Hepatocyte (in vitro differentiated cells): ENCODE results near the gene TMPRSS3.

Experiments used
- EZH2 ChIP-seq: fragments of 200-600 bp; sonication (generic); IDR thresholded peaks from 2 replicates; pipeline ENCODE4 v1.6.1; 2016; ENCODE audit warnings: antibody characterized with exemption, mild to moderate bottlenecking, borderline replicate concordance
- EZH2phosphoT487 ChIP-seq: fragments of 200-600 bp; sonication (generic); IDR thresholded peaks from one replicate; pipeline ENCODE4 v1.6.1; 2018; ENCODE audit warnings: antibody characterized with exemption, mild to moderate bottlenecking, low read depth, moderate library complexity; ENCODE audit not compliant: unreplicated experiment, severe bottlenecking
- TF ChIP-seq, protein P1 (sequence below): fragments of 200-600 bp; sonication (generic); IDR thresholded peaks from 2 replicates; pipeline ENCODE4 v1.5.1; 2016; ENCODE audit warnings: antibody characterized with exemption, mild to moderate bottlenecking; ENCODE audit not compliant: poor library complexity

DNA sequence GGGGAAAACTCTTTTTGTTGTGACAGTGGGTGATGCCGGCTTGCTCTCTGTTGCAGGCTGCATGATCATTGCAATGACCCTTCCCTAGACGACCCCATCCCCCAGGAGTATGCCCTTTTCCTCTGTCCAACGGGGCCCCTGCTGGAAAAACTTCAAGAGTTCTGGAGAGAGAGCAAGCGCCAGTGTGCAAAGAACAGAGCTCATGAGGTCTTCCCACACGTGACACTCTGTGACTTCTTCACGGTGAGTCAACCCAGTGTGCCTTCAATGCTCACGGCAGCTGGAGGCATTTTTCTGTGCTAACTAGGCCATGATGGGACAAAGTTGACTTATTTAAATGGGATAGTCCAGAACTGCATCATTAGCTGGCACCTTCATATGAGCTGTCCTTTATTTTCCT is 13.5 kb upstream of the TMPRSS3 start:
- TF ChIP-seq, protein P1, sequence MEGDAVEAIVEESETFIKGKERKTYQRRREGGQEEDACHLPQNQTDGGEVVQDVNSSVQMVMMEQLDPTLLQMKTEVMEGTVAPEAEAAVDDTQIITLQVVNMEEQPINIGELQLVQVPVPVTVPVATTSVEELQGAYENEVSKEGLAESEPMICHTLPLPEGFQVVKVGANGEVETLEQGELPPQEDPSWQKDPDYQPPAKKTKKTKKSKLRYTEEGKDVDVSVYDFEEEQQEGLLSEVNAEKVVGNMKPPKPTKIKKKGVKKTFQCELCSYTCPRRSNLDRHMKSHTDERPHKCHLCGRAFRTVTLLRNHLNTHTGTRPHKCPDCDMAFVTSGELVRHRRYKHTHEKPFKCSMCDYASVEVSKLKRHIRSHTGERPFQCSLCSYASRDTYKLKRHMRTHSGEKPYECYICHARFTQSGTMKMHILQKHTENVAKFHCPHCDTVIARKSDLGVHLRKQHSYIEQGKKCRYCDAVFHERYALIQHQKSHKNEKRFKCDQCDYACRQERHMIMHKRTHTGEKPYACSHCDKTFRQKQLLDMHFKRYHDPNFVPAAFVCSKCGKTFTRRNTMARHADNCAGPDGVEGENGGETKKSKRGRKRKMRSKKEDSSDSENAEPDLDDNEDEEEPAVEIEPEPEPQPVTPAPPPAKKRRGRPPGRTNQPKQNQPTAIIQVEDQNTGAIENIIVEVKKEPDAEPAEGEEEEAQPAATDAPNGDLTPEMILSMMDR: no peak
- TF ChIP-seq EZH2 (no peak), EZH2phosphoT487 (no peak)
